ENCODE data around the gene CTPS1.

- TF ChIP-seq CTCF (optimal IDR thresholded peaks at IDR 0.05 in 1 of 3, IDR thresholded peaks at IDR 0.05 in 1 of 3, conservative IDR thresholded peaks at IDR 0.05 in 1 of 3; ENCODE audit: extremely low read depth in 1 of 3, insufficient read depth in 2 of 3, low read length in 3 of 3) (no peak), EZH2 (IDR thresholded peaks at IDR 0.05; ENCODE audit: low read length) (no peak)
Observed at GRCh38 chr1:41046347-41046775, 66.9 kb downstream of the CTPS1 start.

All from keratinocyte (primary cell).